Liver (tissue), 2 donors: ENCODE data around the gene UNC5B.

Source experiments
- CTCF ChIP-seq: fragments of 150-350 bp; IDR thresholded peaks from 2 replicates; pipeline ENCODE4 v1.5.1; 2017; ENCODE audit warnings: improper control_type of control experiment, low read depth, low read length; ENCODE audit not compliant: missing input control
- TF ChIP-seq, protein P1 (sequence below): IDR thresholded peaks from 2 replicates; pipeline ENCODE4 v1.6.1; 2016; ENCODE audit warnings: antibody characterized with exemption, mild to moderate bottlenecking
- donor health status: healthy.

- TF ChIP-seq, protein P1, sequence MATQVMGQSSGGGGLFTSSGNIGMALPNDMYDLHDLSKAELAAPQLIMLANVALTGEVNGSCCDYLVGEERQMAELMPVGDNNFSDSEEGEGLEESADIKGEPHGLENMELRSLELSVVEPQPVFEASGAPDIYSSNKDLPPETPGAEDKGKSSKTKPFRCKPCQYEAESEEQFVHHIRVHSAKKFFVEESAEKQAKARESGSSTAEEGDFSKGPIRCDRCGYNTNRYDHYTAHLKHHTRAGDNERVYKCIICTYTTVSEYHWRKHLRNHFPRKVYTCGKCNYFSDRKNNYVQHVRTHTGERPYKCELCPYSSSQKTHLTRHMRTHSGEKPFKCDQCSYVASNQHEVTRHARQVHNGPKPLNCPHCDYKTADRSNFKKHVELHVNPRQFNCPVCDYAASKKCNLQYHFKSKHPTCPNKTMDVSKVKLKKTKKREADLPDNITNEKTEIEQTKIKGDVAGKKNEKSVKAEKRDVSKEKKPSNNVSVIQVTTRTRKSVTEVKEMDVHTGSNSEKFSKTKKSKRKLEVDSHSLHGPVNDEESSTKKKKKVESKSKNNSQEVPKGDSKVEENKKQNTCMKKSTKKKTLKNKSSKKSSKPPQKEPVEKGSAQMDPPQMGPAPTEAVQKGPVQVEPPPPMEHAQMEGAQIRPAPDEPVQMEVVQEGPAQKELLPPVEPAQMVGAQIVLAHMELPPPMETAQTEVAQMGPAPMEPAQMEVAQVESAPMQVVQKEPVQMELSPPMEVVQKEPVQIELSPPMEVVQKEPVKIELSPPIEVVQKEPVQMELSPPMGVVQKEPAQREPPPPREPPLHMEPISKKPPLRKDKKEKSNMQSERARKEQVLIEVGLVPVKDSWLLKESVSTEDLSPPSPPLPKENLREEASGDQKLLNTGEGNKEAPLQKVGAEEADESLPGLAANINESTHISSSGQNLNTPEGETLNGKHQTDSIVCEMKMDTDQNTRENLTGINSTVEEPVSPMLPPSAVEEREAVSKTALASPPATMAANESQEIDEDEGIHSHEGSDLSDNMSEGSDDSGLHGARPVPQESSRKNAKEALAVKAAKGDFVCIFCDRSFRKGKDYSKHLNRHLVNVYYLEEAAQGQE: no peak
- no peak for TF ChIP-seq CTCF
These were observed 27.8 kb downstream of the UNC5B start for GRCh38 chr10:71239946-71240795.
